Lung microvascular endothelial cell (primary cell): ENCODE data around the gene PIK3CD. TPM values are rescaled to one million over a fixed set of nuclear protein-coding genes. Genes with fewer than 3 reads are reported as not detected.

Source experiments
- DNase-seq, 2 donors: peaks; one replicate each; pipeline versions ENCODE4 v3.0.0 to v3.0.0-alpha.2; 2010; ENCODE audit warnings: low read depth in 2 of 2
- total RNA-seq: library from RNA; depleted of rRNA; stranded (reverse); fragments of >200 nt; gene quantifications from 2 replicates; pipeline ENCODE4 v1.2.1, GENCODE V29; 2014

The PIK3CD gene
- total RNA-seq, 1 donor from 2014 or later = 2.8 TPM

DNA sequence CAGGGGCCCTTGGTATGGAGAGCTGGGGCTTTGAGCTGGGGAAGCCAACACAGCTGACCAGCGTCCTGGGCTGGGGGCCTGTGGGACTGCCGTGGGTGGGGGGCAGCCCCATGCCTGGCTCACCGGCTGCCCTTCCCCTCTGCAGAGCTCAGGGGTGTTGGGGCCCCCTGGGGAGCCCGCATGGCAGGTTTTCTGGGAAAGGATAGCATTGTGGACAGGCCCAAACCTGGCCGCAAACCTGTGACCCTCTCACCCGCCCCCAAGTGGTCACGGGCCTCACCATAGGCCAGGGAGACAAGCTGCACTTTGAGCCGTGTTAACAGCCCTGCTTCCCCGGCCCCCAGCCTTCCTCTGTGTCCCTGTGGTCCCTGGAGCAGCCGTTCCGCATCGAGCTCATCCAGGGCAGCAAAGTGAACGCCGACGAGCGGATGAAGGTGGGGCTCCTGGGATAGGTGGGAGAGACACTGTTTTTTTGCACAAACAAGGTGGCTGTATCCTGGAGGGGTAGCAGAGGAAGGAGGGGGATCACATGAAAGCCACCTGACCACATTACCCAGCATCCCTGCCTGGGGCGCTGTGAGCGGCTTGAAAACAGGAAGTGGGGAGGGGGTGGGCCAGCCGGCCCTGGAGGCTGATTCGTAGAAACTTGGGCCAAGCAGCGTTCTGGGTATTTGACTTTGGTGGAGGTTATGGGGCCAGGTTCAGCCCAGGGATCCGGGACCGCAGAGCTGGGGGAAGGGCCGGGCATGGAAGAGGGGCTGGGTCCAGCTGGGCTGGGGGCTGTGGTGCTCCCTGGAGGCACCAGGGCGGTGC is 65.9 kb downstream of the PIK3CD start:
- DNase-seq = peak; percentile 14 to 86

DNA sequence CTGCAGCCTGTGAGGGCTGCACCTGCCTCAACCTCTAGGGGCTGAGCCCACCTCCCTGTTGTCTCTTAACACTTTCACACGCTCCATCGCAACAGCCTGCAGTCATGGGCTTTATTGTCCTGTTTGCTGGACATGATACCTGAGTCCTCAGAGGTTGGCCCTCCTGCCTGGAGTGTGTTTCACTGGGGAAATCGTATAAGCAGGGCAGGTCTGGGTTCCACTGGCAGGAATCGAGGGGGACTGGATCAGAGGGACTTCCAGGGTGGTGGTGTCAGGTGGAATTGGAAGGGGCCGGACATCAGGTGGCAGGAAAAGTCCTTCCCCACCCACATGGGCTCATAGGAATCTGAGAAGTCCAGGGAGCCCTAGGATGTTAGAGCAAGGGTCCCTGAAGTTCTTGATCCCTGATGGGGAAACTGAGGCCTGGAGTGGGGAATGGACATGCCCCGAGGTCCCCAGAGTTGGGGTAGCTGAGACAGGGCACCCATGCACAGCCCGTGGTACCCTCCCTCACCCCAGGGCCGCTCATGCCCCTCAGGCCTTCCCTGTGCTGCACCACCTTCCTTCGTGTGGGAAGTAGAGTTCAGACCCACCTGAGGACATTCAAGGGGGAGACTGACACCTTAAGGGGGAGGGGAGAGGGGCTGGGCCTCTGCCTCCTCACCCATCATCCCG is 66.6 kb downstream of the PIK3CD start:
- DNase-seq = no peak

DNA sequence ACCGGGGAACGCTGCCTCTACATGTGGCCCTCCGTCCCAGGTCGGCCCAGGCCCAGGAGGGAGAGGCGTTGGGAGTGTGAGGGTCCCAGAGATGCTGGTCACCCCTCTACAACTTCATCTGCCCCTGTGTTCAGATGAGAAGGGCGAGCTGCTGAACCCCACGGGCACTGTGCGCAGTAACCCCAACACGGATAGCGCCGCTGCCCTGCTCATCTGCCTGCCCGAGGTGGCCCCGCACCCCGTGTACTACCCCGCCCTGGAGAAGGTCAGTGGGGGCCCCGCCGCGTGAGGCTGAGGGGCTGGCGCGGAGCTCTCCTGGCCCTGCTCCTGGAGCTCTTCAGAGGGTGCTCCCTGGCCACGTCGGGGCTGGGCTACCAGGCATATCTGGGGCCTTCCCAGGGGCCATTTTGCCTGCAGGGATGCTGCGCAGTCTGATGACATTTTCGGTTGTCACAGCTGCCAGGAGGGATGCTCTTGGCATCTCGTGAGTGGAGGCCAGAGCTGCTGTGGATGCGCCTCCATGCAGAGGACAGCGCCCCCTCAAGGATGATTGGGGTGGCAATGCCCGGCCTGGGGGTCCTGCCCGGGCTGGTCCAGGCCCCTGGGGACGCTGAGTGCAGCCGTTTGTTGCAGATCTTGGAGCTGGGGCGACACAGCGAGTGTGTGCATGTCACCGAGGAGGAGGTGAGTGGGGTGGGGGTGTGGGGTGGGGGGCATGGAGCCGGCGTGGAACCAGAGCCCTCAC is 68.6 kb downstream of the PIK3CD start:
- DNase-seq = no peak

DNA sequence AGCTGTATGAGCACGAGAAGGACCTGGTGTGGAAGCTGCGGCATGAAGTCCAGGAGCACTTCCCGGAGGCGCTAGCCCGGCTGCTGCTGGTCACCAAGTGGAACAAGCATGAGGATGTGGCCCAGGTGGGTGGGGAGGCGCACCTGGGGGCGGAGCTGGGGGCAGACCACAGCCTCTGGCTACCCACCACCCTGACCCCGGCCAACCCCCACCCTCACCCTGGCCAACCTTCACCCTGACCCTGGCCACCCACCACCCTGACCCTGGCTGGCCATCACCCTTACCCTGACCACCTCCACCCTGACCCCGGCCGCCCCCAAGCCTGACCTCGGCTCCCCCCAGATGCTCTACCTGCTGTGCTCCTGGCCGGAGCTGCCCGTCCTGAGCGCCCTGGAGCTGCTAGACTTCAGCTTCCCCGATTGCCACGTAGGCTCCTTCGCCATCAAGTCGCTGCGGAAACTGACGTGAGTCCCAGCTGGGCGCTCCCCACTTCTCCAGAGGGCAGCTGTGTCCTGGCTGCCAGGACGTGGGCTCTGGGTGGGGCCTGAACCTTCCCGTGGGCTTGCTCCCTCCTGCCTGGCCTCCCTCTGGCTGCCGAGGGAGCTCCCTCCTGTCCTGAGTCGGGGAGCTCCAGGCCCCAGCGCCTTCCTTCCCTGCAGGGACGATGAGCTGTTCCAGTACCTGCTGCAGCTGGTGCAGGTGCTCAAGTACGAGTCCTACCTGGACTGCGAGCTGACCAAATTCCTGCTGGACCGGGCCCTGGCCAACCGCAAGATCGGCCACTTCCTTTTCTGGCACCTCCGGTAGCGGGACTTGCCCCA is 69.5 kb downstream of the PIK3CD start:
- DNase-seq = no peak

DNA sequence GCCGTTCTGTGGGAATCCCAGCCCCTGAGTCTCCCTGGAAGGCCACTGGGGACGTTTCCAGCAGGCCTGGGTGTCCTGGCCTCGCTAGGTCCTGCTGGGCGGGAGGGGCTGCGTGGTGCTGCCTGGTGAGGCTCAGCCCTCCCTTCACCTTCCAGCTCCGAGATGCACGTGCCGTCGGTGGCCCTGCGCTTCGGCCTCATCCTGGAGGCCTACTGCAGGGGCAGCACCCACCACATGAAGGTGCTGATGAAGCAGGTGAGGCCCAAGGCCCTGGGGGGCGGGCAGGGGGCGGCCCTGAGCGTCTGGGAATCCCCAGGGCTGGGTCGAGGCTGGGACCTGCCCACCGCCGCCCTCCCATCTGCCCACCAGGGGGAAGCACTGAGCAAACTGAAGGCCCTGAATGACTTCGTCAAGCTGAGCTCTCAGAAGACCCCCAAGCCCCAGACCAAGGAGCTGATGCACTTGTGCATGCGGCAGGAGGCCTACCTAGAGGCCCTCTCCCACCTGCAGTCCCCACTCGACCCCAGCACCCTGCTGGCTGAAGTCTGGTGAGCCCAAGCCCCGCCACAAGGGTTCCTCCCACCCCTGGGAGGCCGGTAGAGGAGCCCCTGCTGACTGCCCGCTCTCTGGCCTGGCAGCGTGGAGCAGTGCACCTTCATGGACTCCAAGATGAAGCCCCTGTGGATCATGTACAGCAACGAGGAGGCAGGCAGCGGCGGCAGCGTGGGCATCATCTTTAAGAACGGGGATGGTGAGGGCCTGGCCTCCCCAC is 70.3 kb downstream of the PIK3CD start:
- peak; percentile 40 to 54 for DNase-seq

DNA sequence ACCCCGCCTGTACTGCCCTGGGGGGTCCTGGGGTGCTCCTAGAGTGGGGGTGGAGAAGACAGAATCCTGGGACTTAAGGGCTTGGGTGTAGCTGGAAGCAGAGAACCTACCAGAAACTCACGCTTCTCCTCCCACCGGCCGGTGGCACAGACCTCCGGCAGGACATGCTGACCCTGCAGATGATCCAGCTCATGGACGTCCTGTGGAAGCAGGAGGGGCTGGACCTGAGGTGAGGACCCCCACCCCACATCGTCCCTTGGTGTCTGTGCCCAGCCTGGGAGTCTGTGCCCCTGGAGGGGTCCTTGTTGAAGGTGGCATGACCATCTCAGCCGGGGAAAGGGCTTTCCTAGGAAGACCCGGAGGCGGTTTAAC is 70.8 kb downstream of the PIK3CD start:
- no peak for DNase-seq

DNA sequence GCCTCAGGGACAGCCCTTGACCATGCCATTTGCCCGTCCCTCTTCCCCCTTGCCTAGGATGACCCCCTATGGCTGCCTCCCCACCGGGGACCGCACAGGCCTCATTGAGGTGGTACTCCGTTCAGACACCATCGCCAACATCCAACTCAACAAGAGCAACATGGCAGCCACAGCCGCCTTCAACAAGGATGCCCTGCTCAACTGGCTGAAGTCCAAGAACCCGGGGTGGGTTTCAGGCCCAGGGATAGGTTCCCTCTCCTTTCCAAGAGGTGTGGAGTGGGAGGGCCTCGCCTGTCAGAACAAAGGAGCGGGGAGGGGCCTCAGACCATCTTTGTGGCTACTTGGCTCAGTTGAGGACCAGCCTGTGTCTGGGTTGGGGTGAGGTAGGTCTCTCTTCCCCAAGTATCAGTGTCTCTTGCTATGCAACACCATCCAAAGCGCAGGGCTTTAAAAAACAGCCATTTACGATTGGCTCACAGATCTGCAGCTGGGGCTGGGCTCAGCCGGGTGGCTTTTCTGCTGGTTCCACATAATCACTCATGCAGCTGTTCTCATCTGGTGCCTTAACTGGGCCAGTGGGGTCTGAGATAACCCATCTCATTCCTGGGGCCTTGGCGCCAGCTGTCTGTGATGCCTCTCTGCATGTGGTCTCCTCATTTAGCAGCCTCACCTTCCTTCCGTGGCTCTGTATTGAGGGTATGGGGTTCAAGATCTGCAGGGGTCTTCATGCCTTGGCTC is 71.7 kb downstream of the PIK3CD start:
- no peak for DNase-seq

DNA sequence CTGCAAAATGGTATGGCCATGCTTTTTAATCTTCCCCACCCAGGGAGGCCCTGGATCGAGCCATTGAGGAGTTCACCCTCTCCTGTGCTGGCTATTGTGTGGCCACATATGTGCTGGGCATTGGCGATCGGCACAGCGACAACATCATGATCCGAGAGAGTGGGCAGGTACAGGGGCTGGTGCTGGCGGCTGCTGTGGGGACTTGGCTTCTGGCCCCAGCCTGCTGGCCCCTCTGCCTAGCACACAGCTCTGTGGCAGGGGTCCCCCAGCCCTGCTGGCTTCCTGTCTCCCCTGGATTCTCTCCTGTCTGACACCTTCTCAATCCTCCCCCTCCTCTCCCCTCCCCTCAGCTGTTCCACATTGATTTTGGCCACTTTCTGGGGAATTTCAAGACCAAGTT is 72.4 kb downstream of the PIK3CD start:
- no peak for DNase-seq

DNA sequence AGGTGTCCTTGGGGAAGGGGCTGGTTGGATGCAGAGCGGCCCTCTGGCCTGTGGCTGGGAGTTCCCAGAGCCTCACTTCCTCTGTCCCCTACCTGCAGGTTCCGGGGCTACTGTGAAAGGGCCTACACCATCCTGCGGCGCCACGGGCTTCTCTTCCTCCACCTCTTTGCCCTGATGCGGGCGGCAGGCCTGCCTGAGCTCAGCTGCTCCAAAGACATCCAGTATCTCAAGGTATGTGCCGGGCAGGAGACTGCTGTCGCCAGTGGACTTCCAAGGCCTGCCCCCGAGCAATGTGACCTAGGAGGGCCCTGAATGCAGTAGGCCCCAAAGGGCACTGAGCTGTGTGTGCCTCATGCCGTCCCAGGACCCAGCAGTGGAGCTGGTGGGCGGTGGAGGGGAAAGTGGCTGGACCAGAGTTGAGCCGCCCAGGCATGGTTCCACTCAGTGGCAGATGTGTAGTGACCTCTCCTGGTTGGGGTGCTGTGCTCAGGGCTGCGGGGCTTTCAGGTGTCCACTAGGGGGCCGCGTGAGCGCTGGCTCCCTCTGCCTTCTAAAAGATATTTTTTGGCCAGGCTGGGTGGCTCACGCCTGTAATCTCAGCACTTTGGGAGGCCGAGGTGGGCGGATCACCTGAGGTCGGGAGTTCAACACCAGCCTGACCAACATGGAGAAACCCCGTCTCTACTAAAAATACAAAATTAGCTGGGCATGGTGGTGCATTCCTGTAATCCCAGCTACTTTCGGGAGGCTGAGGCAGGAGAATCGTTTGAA is 73.4 kb downstream of the PIK3CD start:
- peak; percentile 61 to 74 for DNase-seq

DNA sequence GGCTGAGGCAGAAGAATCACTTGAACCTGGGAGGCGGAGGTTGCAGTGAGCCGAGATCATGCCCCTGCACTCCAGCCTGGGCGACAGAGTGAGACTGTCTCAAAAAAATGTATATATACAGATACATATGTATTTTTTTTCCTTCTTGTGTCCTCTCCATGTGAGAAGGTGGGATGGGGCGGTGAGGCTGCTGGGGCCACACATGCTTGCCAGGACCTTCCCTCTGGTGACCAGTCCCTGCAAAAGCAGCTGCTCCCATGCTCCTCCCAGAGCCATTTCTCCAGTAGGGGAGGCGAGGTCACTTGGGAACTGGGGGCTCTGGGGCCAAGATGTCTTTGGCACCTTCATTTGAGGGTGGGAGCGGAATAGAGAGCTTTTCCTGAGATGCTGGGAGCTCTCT is 74.9 kb downstream of the PIK3CD start:
- no peak for DNase-seq

DNA sequence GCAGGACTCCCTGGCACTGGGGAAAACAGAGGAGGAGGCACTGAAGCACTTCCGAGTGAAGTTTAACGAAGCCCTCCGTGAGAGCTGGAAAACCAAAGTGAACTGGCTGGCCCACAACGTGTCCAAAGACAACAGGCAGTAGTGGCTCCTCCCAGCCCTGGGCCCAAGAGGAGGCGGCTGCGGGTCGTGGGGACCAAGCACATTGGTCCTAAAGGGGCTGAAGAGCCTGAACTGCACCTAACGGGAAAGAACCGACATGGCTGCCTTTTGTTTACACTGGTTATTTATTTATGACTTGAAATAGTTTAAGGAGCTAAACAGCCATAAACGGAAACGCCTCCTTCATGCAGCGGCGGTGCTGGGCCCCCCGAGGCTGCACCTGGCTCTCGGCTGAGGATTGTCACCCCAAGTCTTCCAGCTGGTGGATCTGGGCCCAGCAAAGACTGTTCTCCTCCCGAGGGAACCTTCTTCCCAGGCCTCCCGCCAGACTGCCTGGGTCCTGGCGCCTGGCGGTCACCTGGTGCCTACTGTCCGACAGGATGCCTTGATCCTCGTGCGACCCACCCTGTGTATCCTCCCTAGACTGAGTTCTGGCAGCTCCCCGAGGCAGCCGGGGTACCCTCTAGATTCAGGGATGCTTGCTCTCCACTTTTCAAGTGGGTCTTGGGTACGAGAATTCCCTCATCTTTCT is 75.5 kb downstream of the PIK3CD start:
- DNase-seq = no peak

DNA sequence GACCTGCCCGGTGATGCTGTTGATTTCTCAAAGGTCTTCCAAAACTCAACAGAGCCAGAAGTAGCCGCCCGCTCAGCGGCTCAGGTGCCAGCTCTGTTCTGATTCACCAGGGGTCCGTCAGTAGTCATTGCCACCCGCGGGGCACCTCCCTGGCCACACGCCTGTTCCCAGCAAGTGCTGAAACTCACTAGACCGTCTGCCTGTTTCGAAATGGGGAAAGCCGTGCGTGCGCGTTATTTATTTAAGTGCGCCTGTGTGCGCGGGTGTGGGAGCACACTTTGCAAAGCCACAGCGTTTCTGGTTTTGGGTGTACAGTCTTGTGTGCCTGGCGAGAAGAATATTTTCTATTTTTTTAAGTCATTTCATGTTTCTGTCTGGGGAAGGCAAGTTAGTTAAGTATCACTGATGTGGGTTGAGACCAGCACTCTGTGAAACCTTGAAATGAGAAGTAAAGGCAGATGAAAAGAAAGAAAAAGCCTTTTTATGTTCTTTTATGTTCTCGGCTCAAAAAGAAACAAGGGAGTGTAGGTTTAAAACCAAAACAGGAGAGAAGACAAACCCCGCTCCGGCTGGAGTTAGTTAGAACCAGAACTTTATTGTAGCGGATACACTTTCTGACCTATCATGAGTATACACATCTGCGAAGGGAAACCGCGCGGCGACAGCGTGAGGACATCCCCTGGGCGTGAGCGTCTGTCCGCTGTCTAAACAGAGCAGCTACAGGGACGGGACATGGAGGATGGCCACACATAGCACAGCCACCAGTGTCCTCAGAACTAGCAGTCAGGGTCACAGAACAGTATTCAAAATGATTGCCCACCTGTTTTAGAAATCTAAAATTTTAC is 77.1 kb downstream of the PIK3CD start:
- no peak for DNase-seq

DNA sequence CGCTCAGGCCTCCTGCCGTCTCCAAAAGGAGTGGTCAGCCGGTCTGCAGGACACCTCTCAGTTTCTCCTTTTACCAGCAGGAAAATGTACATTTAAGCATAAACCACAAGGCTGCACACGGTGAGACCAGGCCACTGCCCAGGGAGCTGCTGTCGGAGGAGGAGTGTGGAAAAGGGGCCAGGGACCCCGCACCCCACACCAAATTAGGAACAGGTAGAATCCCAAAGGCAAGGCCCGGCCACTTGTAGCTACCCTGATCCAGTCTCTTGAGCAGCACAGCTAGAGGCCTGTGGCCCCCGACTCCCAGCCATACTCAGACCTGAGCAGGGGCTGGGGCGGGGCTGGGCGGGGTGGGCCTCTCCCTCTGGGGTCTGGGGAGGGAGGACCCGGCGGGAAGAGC is 78.0 kb downstream of the PIK3CD start:
- no peak for DNase-seq

DNA sequence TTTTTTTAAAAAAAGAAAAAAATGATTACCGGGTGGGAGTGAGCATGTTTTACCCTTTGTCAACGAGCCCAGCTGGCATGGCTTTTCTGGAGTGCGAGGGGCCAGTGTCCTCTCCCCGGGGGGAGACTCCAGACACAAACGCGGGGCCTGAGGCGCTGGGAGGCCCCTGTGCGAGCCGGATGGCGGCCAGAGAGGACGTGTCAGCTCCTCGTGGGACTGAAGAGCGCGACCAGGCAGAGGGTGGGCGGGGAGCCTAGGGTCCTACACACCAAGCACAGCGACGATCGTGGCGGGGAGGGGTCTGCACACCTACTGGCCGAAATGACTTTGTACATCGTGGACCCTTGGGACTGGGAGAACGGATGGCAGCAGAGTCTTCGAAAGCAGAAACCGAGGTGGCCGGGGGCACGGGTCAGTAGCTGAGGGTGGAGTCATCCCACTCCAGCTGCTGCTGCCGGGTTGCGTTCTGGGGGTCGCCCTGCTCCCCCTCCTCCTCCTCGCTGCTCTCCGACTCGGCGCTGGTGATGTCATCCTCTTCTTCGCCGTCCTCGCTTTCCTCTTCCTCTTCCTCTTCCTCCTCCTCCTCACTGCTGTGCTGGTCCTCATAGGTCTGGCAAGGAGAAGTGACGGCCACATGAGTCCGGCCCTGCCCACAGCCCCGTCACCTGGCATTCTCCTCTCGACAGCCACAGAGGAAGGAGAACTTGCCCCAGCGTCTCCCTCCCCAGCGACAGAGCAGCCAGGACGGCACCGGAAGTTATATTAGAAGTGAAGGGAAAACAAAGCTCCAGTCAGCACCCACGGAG is 78.8 kb downstream of the PIK3CD start:
- no peak for DNase-seq

DNA sequence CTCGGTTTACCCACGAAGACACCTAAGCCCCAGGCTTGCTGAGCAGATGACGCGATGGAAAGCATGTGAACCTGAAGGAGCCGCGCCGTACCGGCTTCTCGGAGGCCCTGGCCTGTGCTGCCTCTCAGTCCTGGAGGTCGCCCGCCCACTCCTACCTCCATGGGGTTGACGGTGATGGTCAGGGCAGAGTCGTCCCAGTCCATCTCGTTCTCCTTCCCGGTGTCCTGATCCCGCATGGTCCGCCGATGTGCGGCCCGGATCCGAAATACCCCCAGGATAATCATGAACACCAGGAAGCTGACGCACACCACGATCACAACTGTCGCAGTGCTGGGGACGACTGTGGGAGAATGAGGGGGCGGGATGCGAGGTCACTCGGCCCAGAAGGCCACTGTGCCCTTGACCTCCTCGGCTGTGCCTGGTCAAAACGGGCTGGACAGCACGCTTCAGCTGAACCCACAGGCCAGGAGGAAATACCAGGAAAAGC is 79.6 kb downstream of the PIK3CD start:
- no peak for DNase-seq

DNA sequence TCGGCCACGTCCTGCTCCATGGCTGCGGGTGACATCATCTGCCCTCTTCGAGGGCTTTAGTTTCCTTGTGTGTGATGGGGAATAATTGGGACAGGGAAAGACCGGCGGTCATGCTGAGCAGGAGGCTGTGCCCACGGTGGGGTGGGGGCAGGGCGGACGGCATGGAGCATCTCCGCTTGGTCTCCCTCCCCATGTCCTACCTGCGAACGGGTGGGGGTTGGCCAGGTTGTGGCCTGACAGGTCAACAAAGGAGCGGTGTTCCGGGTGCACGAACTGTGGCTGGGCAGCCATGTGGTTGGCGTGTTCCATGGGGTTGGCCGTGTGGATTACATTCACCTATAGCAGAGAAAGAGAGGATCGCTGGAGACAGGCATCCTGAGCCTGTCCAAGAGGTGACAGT is 80.0 kb downstream of the PIK3CD start:
- DNase-seq = no peak
